Ectodermal cell (in vitro differentiated cells): ENCODE measurements around the gene HPSE.
"Not testable (repeated sequence)": the region's sequence is repeated elsewhere in the genome, so short reads cannot be mapped to it uniquely, and the experiment has no call there.

ENCODE experiments used
- H3K27ac ChIP-seq: 2 replicates; pipeline ENCODE4 v1.7.0; 2013; ENCODE audit warnings: mild to moderate bottlenecking, low read depth, low read length; ENCODE audit not compliant: insufficient read depth, poor library complexity, severe bottlenecking
- H3K27me3 ChIP-seq: 2 replicates; pipeline ENCODE4 v1.7.0; 2013; ENCODE audit warnings: mild to moderate bottlenecking, low read length; ENCODE audit not compliant: insufficient read depth, control insufficient read depth, poor library complexity, severe bottlenecking
- H3K36me3 ChIP-seq: one replicate; pipeline ENCODE4 v1.7.0; 2013; ENCODE audit warnings: low read length; ENCODE audit not compliant: control insufficient read depth, insufficient read depth
- H3K4me1 ChIP-seq: one replicate; pipeline ENCODE4 v1.7.0; 2013; ENCODE audit warnings: low read length; ENCODE audit not compliant: control insufficient read depth, insufficient read depth
- H3K4me3 ChIP-seq: 2 replicates; pipeline ENCODE4 v1.7.0; 2013; ENCODE audit warnings: low read depth, low read length, control low read depth; ENCODE audit not compliant: insufficient read depth
- H3K9me3 ChIP-seq: 2 replicates; pipeline ENCODE4 v1.7.0; 2013; ENCODE audit warnings: mild to moderate bottlenecking, low read length, moderate library complexity; ENCODE audit not compliant: control insufficient read depth
- WGBS, 2 experiments: methylation state at CpG; one replicate each; pipeline ENCODE4 v1.1.7; 2013; ENCODE audit warnings: missing lambda C conversion rate in 2 of 2; 5-methylcytosine and 5-hydroxymethylcytosine counted together

HPSE gene

DNA sequence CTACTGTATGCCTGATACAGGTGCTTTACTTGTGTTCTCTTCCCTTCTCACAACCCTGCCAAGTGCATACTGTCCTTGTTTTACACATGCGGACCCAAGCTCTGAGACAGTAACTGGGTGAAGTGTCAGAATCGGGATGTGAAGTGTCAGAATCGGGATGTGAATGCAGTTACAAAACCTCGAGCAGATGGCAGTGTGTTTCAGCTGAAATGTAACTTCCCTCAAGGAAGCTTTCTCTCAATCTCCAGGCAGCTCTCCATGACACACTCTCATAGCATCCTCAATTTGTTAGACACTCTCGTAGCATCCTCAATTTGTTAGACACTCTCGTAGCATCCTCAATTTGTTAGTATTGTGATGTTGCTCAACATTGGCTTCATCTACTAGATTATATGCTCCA lies 1.1 kb upstream of the HPSE start:
- H3K4me1 ChIP-seq: no peaks in the 10 kb centered on the region

DNA sequence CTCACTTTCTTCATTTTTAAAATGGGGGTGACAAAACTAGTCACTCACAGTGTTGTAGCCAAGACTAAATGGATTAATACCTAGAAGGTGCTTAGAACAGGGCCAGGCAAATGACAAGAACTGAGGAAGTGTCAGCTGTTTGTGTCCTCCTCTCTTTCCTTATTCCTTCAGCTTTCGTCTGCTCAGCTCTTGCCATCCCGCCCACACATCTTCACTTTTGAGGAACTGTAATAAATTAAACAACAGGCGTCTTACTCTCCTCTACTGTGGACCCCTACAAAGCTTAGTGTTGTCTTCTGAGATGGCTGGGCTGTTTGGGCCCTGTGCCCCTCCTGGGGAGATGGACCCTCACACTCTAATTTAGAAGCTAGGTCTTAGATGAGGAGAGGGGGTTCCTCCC lies 2.7 kb downstream of the HPSE start:
- Histone ChIP-seq H3K27me3 (peaks cover 53% of the 10 kb centered on the region), H3K36me3 (no peaks in the 10 kb centered on the region), H3K9me3 (no peaks in the 10 kb centered on the region), H3K4me1 (no peaks in the 10 kb centered on the region), H3K4me3 (no peak overlapping the region), H3K27ac (no peak overlapping the region)
- 87 to 88% methylated on average over 3 of the region's 3 CpGs for WGBS, 2 experiments

More for the DNA sequence above, 1.1 kb upstream of the HPSE start:
- Histone ChIP-seq H3K27ac (no peak overlapping the region), H3K4me3 (no peak overlapping the region), H3K36me3 (no peaks in the 10 kb centered on the region), H3K9me3 (no peaks in the 10 kb centered on the region), H3K27me3 (peaks cover 56% of the 10 kb centered on the region)
- WGBS, 2 experiments: 68 to 74% methylated on average over 6 of the region's 6 CpGs

DNA sequence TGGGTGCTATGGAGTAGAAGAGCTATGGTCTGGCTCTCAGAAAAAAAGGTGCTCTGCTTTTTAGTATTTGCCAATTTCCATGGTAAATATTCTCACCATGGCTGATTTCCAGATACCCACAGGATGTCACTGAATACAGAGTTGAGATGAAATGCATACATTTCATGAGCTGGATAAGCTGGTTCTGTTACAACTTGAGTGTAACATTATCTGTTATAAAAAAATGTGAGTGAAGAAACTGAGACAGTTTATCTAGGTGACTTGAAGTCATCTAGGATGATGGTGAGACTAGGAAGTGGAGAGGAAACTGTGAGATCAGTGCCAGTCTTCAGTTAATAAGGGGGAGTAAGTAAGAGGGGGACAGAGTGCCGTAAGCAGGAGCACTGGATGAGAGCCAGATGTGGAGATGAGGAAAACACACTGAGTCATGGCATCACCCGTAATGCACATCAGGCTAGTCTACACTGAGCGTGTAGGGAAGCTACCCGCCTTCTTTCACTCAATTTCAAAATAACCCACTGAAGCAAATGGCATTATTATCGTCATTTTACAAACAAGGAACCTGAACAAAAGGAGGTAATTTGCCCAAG lies 5.0 kb downstream of the HPSE start:
- Histone ChIP-seq H3K36me3 (no peaks in the 10 kb centered on the region), H3K4me1 (no peaks in the 10 kb centered on the region), H3K4me3 (no peak overlapping the region), H3K27me3 (peaks cover 31% of the 10 kb centered on the region), H3K27ac (no peak overlapping the region), H3K9me3 (no peaks in the 10 kb centered on the region)
- WGBS, 2 experiments: 94 to 96% methylated on average over 5 of the region's 5 CpGs

DNA sequence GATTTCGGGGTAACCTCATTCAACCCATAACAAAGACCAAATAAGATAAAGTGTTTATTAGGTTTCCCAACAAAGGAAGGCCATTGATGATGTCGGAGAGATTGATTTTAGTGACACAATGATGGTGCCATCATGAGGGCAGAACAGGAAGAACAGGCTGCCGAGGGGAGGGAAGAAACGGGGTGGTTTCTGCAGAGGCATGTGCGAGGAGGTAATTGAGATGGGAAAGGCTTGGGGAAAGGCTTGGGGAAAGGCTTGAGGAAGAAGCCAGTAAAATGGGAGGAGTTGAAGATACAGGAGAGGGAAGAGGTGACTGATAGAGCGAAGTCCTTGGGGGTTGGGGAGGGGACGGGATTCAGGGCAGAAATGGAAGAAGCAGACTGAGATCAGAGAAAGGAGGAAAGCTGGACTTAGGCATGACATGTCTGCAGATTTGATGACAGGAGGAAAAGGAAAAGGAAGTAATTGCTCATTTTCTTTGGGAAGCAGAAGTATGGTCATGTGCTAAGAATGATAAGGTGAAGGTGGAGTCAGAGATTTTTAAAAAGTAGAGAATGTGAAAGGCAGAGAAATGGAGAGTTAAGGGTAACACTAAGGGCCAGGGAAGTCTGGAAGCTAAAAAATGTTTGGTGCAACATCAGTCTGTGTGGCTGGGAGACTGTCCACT lies 6.0 kb downstream of the HPSE start:
- 36 to 50% methylated on average over 6 to 7 of the region's 7 CpGs for WGBS, 2 experiments
- peaks cover 22% of the 10 kb centered on the region for H3K27me3 ChIP-seq
- H3K4me1 ChIP-seq: no peaks in the 10 kb centered on the region
- H3K27ac ChIP-seq: no peak overlapping the region
- no peaks in the 10 kb centered on the region for H3K36me3 ChIP-seq
- no peak overlapping the region for H3K4me3 ChIP-seq
- H3K9me3 ChIP-seq: no peaks in the 10 kb centered on the region

DNA sequence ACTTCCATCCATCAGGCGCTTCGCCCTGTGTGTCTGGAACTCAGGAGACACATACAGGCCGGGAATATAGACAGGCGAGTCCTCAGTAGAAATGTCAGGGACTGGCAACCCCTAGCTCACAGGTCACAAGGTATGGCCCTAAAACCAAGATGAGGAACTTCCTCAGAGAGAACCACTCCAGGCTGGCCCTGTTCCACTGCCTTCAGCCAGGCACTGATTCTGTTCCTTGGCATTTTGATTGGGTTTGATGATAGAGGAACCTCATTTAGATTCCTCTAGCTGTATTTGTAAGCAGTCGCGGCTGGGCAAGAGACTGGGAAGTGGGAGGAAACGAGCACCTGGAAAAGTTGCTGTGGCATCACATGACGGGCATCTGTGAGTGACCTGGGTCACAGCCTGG lies 8.1 kb downstream of the HPSE start:
- no peaks in the 10 kb centered on the region for H3K4me1 ChIP-seq
- H3K27me3 ChIP-seq: peaks cover under 1% of the 10 kb centered on the region
- 88 to 90% methylated on average over 8 of the region's 8 CpGs for WGBS, 2 experiments
- H3K36me3 ChIP-seq: no peaks in the 10 kb centered on the region
- no peak overlapping the region for H3K27ac ChIP-seq
- no peak overlapping the region for H3K4me3 ChIP-seq
- H3K9me3 ChIP-seq: no peaks in the 10 kb centered on the region

DNA sequence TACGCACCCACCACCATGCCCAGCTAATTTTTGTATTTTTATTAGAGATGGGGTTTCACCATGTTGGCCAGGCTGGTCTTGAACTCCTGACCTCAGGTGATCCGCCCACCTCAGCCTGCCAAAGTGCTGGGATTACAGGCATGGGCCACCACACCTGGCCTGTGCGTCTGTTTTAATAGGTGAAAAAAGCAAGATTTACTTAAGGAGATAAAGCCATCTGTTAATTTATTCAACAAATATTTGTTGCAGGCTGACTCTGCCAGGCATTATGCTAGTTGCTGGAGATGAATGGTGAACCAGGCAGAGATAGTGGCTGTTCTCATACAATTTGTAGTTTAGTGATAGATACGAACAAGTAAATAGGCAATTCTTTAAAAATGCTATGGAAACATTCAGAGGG lies 9.3 kb downstream of the HPSE start:
- not testable (repeated sequence) for H3K9me3 ChIP-seq, H3K4me3 ChIP-seq, H3K27ac ChIP-seq, H3K4me1 ChIP-seq, H3K27me3 ChIP-seq, H3K36me3 ChIP-seq
- WGBS, 2 experiments: 92 to 98% methylated on average over 4 of the region's 4 CpGs

DNA sequence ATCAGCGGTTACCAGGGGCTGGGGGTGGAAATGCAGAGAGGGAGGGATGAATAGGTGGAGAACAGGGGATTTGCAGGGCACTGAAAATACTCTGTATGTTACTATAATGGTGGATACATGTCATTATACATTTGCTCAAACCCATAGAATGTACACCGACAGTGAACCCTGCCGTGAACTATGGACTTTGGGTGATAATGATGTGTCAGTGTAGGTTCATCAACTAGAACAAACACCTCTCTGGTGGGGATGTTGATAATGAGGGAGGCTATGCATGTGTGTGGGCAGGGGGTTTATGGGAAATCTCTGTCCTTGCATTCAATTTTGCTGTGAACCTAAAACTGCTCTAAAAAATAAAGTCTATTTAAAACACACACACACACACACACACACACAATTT lies 11.5 kb downstream of the HPSE start:
- Histone ChIP-seq H3K36me3 (no peaks in the 10 kb centered on the region), H3K27me3 (no peaks in the 10 kb centered on the region), H3K9me3 (no peaks in the 10 kb centered on the region), H3K27ac (no peak overlapping the region), H3K4me3 (no peak overlapping the region), H3K4me1 (no peaks in the 10 kb centered on the region)
- WGBS, 2 experiments: 86 to 89% methylated on average over 3 of the region's 3 CpGs

DNA sequence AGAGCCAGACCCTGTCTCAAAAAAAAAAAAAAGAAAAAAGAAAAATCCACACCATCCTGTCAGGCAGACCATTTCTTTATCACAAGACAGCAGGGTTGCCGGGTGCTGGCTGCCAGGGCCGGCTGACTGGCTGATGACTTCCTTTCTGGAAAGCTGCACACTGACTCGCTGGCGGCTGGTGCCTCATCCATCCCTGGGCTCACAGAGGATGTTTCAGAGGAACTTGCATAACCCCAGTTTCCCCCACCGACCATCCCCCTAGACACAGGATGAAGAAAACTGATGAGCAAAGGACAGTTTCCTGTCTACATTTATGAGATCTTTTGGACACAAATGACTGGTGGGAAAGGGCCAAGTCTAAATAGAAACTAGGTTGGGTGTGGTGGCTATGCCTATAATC lies 14.1 kb downstream of the HPSE start:
- 95 to 97% methylated on average over 5 of the region's 5 CpGs for WGBS, 2 experiments
- Histone ChIP-seq H3K27me3 (no peaks in the 10 kb centered on the region), H3K36me3 (no peaks in the 10 kb centered on the region), H3K27ac (no peak overlapping the region), H3K9me3 (no peaks in the 10 kb centered on the region), H3K4me1 (no peaks in the 10 kb centered on the region), H3K4me3 (no peak overlapping the region)

DNA sequence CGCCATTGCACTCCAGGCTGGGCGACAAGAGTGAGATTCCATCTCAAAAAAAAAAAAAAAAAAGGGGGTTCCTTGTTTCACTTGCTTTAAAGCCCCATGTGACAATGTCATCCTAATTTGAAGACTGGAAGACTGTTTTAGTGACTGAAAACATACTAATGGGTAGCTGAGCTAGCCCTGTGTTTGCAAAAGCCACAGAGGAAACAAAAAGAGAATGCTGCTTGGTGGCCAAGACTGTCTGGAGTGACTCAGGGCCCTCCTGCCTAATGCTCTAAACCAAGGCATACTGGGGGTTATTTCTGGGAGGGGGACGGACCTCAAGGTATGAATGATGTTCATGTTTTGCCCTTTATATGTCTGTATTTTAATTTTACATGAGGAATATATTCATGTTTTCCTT lies 16.0 kb downstream of the HPSE start:
- Histone ChIP-seq H3K9me3 (no peaks in the 10 kb centered on the region), H3K27ac (no peak overlapping the region), H3K4me3 (no peak overlapping the region), H3K4me1 (no peaks in the 10 kb centered on the region), H3K36me3 (no peaks in the 10 kb centered on the region), H3K27me3 (no peaks in the 10 kb centered on the region)
- 86 to 97% methylated on average over 2 to 3 of the region's 3 CpGs for WGBS, 2 experiments

DNA sequence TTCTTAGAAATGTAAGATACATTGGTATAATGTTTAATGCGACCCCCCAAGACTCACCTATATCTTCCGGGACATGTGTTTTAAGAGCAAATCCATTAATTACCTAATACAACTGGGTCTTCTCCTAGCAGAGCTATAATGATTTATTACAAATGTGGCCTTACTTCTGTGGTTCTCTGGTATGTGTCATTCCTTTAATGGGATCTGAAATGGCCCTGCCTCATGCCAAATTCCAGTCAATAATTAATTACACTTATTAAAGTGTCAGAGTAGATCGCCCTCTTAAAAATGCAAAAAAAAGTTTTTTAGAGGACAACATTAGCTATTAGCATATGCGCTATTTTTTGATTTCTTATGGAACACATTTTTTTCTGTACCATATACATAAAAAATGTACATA lies 17.0 kb downstream of the HPSE start:
- no peaks in the 10 kb centered on the region for H3K36me3 ChIP-seq
- no peaks in the 10 kb centered on the region for H3K27me3 ChIP-seq
- H3K4me1 ChIP-seq: no peaks in the 10 kb centered on the region
- WGBS, 2 experiments: 96% methylated on average over 3 of the region's 4 CpGs; no CpG with 5 or more reads in 1 of the 2 experiments
- no peak overlapping the region for H3K27ac ChIP-seq
- no peaks in the 10 kb centered on the region for H3K9me3 ChIP-seq
- H3K4me3 ChIP-seq: no peak overlapping the region
